Measurements from ENCODE around the gene TNNC2. TPM values are rescaled to one million over a fixed set of nuclear protein-coding genes. Genes with fewer than 3 reads are reported as not detected.

The TNNC2 gene
- total and polyA plus RNA-seq, 9 of the 15 experiments (the other 6 are each of a cell fraction or from before 2014, with no cell fraction given): not detected

- Histone ChIP-seq H3K27ac (ENCODE audit: extremely low read depth, low read depth, low read length) (no peak overlapping the region), H3K79me2 (ENCODE audit: control insufficient read depth, insufficient read depth, low read length) (no peaks in the 10 kb centered on the region), H2AFZ (ENCODE audit: low read depth, low read length) (no peak overlapping the region), H3K4me2 (ENCODE audit: insufficient read depth, low read length) (no peak overlapping the region), H3K9me1 (ENCODE audit: control insufficient read depth, insufficient read depth, low read length) (no peaks in the 10 kb centered on the region), H3K4me3 (no peak overlapping the region), H3K27me3 (ENCODE audit: control insufficient read depth in 2 of 2, insufficient read depth in 2 of 2, low read length in 2 of 2) (no peaks in the 10 kb centered on the region), H3K36me3 (ENCODE audit: control insufficient read depth, insufficient read depth, low read length) (no peaks in the 10 kb centered on the region), H4K20me1 (replicated peaks; ENCODE audit: control insufficient read depth, insufficient read depth, low read length) (no peaks in the 10 kb centered on the region), H3K9ac (ENCODE audit: insufficient read depth in 1 of 2, low read depth in 2 of 2, low read length in 2 of 2) (no peak overlapping the region), H3K4me1 (replicated peaks in 1 of 2; ENCODE audit: control insufficient read depth in 2 of 2, insufficient read depth in 2 of 2, low read length in 2 of 2) (peaks cover 0 to 12% of the 10 kb centered on the region in 2 experiments; a peak in 3 of 5 replicates), H3K9me3 (replicated peaks; ENCODE audit: control insufficient read depth, insufficient read depth, low read depth, low read length) (no peaks in the 10 kb centered on the region)
- ATAC-seq (peak; percentile 59; the same call in 2 of the 3 replicates), DNase-seq (ENCODE audit: extremely low read depth in 1 of 4, low spot score in 3 of 4) (no peak), FAIRE-seq (no peak)
- ChIA-PET POLR2A (interaction anchor here (0.7 to 1.7 kb wide), 5 partner anchors 9 to 70 kb away, joined by 3 to 7 read pairs (median 6); partner anchors contain the start of gene ZSWIM1), CTCF (ENCODE audit: low intra/inter-chr PET ratio) (no interaction called here)
- in situ Hi-C loops (cut with MboI) (no loop called here), intact Hi-C loops (cut with micrococcal nuclease) (no loop called here)
- no TSS peak for BruUV-seq (replicated peaks)
- 51% methylated on average over 7 of the region's 7 CpGs for WGBS (ENCODE audit: insufficient coverage, low coverage, missing lambda C conversion rate)
- TF ChIP-seq ZNF717 (CRISPR knock-in tag; IDR thresholded peaks at IDR 0.05) (no peak), CREBBP (IDR thresholded peaks at IDR 0.05; ENCODE audit: low read depth, low read length) (no peak), PHF20 (IDR thresholded peaks at IDR 0.05; ENCODE audit: partially characterized antibody) (no peak), HOXB6 (CRISPR knock-in tag; IDR thresholded peaks at IDR 0.05; ENCODE audit: borderline replicate concordance) (no peak), CEBPB (tag; IDR thresholded peaks at IDR 0.05) (no peak), RFX1 (IDR thresholded peaks at IDR 0.05) (no peak), RBM34 (IDR thresholded peaks at IDR 0.05; ENCODE audit: borderline replicate concordance, insufficient read depth, low read length) (no peak), CBX2 (IDR thresholded peaks at IDR 0.05; ENCODE audit: insufficient read depth, low read length, poor library complexity, severe bottlenecking) (no peak), HDAC3 (IDR thresholded peaks at IDR 0.05; ENCODE audit: borderline replicate concordance, partially characterized antibody) (no peak), L3MBTL2 (IDR thresholded peaks at IDR 0.05) (no peak), PCBP2 (IDR thresholded peaks at IDR 0.05; ENCODE audit: low read depth, low read length, poor library complexity, severe bottlenecking) (no peak), JUND (IDR thresholded peaks at IDR 0.05; ENCODE audit: borderline replicate concordance, low read depth, low read length) (no peak), JUND (tag; IDR thresholded peaks at IDR 0.05; ENCODE audit: borderline replicate concordance, low read depth, low read length) (no peak), NFE2L1 (tag; IDR thresholded peaks at IDR 0.05; ENCODE audit: borderline replicate concordance, low read depth) (no peak), RAD21 (CRISPR knock-in tag; conservative IDR thresholded peaks at IDR 0.05 in 1 of 2, IDR thresholded peaks at IDR 0.05 in 1 of 2) (no peak), ID3 (CRISPR knock-in tag; IDR thresholded peaks at IDR 0.05) (no peak), ID3 (tag; IDR thresholded peaks at IDR 0.05) (no peak), USF1 (CRISPR knock-in tag; IDR thresholded peaks at IDR 0.05) (no peak)
- TF ChIP-seq, protein P1, sequence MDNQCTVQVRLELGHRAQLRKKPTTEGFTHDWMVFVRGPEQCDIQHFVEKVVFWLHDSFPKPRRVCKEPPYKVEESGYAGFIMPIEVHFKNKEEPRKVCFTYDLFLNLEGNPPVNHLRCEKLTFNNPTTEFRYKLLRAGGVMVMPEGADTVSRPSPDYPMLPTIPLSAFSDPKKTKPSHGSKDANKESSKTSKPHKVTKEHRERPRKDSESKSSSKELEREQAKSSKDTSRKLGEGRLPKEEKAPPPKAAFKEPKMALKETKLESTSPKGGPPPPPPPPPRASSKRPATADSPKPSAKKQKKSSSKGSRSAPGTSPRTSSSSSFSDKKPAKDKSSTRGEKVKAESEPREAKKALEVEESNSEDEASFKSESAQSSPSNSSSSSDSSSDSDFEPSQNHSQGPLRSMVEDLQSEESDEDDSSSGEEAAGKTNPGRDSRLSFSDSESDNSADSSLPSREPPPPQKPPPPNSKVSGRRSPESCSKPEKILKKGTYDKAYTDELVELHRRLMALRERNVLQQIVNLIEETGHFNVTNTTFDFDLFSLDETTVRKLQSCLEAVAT (IDR thresholded peaks at IDR 0.05): no peak
Measured at GRCh38 chr20:45863543-45864470, 36.7 kb upstream of the TNNC2 start.

All from K562 (cell line).